ENCODE results near the gene APOLD1.

DNA sequence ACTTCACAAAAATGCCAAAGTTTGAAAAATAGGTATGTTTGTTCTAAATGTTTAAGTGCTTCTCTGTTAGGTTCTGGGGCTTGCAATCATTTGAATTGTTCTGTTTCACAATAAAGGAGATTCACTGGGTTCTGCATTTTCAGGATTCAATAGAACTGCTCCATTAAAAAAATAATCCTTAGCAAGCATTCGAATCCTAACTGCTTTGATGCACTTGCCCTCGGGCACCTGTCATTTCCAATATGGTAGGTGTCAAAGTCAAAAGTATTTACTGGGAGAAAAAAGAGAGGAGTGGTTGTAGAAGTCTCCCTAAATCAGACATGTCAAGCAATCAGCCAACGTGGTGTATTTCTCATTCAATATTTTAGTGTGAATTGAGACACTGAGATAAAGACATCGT, 5.5 kb downstream of the APOLD1 start:
- TF ChIP-seq, protein P1, sequence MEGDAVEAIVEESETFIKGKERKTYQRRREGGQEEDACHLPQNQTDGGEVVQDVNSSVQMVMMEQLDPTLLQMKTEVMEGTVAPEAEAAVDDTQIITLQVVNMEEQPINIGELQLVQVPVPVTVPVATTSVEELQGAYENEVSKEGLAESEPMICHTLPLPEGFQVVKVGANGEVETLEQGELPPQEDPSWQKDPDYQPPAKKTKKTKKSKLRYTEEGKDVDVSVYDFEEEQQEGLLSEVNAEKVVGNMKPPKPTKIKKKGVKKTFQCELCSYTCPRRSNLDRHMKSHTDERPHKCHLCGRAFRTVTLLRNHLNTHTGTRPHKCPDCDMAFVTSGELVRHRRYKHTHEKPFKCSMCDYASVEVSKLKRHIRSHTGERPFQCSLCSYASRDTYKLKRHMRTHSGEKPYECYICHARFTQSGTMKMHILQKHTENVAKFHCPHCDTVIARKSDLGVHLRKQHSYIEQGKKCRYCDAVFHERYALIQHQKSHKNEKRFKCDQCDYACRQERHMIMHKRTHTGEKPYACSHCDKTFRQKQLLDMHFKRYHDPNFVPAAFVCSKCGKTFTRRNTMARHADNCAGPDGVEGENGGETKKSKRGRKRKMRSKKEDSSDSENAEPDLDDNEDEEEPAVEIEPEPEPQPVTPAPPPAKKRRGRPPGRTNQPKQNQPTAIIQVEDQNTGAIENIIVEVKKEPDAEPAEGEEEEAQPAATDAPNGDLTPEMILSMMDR (IDR thresholded peaks at IDR 0.05): no peak
- no peak for TF ChIP-seq POLR2A (IDR thresholded peaks at IDR 0.05)
- TF ChIP-seq POLR2AphosphoS5 (IDR thresholded peaks at IDR 0.05): no peak
